Activated CD4-positive, CD25-positive, alpha-beta regulatory T cell (primary cell): Measurements from ENCODE around the gene SRCAP.
"Not testable (repeated sequence)": the region's sequence is repeated elsewhere in the genome, so short reads cannot be mapped to it uniquely, and the experiment has no call there.

ENCODE experiments used
- DNase-seq, 4 experiments: peaks; one replicate each; lab custom pipeline; 2025; lab: John Stamatoyannopoulos, UW

Gene SRCAP

GRCh38 chr16:30698139-30698815 is 694 bp upstream of the SRCAP start:
- peak; percentile 94 to 98 (median 96) for DNase-seq

DNA sequence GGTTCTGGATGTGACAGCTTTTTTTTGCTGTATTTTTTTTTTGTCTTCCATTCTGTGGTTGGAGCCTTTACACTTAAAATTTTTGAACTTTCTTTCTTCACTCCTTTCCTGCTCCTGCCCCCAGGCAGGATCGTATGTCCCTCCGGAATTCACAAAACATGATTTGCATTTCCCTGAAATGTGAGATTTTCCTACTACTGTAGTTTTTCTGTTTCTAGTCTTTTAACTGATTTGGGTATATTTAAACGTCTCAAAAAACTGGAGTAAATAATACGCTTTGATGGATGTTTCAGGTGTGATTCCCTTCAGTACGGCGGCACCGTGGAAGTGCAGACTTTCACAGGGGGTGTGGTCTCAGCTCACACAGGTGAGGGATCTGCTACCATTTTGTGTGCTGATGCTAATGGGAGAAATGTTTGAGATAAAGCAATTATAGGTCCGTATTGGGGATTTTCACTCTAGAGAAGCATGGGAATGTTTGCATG is 686 bp downstream of the SRCAP start:
- no peak for DNase-seq

GRCh38 chr16:30700491-30700890 is 1.5 kb downstream of the SRCAP start:
- no peak for DNase-seq

DNA sequence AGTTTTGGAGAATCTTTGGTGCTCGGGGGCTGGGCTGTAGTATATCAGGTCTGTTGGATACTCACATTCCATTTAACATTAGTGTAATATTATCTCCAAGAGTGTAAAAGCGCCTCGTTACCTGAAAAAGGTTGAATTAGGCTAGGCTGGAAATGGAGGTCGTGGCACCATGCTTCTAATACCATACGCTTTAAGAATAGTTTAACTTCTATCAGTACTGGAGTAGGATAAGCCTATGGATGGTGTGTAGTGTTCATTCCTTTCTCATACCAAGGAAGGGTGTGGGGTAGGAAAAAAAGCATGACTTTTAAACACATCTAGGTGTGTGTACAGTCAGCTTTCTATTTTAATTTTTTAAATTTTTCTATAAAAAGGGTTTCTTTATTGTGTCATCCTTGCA is 2.0 kb downstream of the SRCAP start:
- no peak for DNase-seq

DNA sequence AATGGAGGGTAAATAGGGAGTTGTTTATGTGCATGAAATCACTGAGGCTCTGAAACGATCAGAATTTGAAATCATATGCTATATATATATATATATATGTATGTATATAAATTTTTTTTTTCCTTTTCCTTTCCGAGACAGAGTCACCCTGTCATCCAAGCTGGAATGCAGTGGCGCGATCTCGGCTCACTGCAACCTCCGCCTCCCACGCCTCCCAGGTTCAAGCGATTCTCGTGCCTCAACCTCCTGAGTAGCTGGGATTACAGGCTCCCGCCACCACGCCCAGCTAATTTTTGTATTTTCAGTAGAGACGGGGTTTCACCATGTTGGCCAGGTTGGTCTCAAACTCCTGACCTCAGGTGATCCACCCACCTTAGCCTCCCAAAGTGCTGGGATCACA is 4.1 kb downstream of the SRCAP start:
- not testable (repeated sequence) for DNase-seq

DNA sequence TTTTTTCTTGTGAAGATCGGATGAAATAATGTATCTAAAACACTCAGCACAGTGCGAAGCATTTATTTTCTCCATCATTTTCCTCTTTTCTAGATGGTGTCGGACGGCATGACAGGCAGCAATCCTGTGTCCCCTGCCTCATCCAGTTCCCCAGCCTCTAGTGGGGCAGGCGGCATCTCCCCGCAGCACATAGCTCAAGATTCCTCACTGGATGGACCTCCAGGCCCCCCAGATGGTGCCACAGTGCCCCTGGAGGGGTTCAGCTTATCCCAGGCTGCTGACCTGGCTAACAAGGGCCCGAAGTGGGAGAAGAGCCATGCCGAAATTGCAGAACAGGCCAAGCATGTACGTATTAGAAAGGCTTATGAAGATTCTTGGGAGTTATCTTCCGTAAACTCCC is 5.0 kb downstream of the SRCAP start:
- no peak for DNase-seq

DNA sequence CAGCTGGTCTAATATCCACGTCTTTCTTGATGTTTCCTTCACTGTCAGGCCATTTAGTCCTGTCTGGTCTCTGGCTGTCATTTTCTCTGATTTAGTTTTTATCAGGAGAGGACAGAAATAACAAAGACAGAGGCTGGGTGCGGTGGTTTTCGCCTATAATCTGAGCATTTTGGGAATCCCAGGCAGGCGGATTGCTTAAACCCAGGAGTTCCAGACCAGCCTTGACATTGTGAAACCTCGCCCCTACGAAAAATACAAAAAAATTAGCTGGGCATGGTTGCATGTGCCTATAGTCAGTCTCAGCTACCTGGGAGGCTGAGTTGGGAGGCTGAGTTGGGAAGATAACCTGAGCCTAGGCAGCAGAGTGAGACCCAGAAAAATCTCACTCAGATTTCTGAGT is 7.1 kb downstream of the SRCAP start:
- no peak for DNase-seq

DNA sequence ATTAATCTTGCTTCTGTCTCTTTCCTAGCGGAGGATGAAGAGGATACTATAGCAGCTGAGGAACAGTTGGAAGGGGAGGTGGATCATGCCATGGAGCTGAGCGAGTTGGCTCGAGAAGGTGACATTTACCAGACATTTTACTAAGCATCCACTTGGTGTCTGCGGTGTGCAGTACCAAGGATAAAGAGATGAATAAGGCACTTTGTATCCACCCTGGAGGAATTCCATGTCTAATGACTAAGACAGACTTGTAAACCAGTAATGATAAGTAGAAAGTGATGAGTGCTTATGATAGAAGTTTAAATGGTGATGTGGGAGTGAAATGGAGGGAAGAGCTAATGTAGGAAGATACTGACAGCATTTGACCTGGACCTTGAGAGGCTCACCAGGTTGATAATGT is 12.0 kb downstream of the SRCAP start:
- no peak for DNase-seq

GRCh38 chr16:30711712-30712111 is 12.7 kb downstream of the SRCAP start:
- no peak for DNase-seq

GRCh38 chr16:30715750-30716445 is 16.9 kb downstream of the SRCAP start:
- no peak for DNase-seq

DNA sequence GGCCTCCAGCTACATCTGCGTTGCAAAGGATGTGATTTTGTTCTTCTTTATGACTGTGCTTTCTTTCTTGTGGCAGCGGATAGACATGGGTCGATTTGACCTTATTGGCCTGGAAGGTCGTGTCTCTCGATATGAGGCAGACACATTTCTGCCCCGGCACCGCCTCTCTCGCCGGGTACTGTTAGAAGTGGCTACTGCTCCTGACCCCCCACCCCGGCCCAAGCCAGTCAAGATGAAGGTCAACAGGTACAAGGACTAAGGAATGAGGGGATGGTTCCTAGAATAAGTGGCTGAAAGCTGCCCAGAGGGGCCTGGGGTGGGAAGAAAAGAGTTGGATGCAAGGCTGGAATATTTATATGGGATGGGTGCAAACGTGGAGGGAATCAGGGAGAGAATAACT is 21.1 kb downstream of the SRCAP start:
- DNase-seq, result no peak

GRCh38 chr16:30720694-30721093 is 21.7 kb downstream of the SRCAP start:
- DNase-seq, result no peak

DNA sequence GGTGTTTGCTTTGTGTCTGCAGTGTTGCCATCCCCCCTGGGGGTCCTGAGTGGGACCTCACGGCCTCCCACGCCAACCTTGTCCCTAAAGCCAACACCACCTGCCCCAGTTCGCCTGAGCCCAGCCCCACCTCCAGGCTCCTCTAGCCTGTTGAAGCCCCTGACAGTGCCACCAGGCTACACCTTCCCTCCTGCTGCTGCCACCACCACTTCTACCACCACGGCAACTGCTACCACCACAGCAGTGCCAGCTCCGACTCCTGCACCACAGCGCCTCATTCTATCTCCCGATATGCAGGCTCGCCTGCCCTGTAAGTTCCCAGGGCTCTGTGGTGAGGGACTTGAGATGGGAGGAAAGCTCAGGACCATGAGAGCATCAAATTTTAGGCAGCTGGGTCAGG is 22.2 kb downstream of the SRCAP start:
- DNase-seq, result no peak

DNA sequence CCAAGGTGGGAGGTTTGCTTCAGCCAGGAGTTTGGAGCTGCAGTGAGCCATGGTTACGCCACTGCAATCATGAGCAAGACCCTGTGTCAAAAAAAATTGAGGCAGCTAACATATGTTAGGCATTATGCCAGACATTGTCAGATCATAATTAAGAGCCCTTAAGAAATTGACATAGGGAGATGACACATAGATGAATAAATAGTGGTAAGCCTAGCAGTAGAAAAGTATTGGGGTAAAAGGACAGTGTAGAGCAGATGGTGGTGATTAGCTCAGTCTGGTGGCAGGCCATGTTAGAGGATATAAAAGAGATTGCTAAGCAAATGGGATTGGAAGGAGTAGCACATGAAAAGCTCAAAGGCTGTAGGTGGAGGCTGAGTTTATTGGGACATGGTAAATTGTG is 22.6 kb downstream of the SRCAP start:
- DNase-seq, result no peak

DNA sequence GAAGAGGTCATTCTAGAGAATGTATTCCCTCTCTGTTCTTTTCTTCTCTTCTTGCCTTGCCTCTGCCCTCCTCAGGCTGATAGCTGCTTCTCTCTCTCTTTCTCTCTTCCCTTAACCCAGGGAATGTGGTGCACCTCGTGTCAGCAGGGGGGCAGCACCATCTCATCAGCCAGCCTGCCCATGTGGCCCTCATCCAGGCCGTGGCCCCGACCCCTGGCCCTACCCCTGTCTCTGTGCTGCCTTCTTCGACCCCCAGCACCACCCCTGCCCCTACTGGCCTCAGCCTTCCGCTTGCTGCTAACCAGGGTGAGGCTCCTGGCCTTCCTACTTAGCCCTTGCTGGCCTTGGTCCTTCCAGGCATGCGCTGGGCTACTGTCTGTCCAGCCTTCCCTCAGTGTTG is 23.5 kb downstream of the SRCAP start:
- no peak for DNase-seq

DNA sequence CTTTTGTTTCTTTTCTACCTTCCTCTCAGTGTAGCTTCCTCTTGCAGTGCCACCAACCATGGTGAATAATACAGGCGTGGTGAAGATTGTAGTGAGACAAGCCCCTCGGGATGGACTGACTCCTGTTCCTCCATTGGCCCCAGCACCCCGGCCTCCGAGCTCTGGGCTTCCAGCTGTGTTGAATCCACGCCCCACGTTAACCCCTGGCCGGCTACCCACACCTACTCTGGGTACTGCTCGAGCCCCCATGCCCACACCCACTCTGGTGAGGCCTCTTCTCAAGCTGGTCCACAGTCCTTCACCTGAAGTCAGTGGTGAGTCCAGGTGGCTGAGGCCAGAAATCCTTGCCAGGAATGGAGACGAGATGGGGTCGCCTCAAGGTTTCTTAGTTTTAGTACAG is 23.9 kb downstream of the SRCAP start:
- DNase-seq, result no peak

DNA sequence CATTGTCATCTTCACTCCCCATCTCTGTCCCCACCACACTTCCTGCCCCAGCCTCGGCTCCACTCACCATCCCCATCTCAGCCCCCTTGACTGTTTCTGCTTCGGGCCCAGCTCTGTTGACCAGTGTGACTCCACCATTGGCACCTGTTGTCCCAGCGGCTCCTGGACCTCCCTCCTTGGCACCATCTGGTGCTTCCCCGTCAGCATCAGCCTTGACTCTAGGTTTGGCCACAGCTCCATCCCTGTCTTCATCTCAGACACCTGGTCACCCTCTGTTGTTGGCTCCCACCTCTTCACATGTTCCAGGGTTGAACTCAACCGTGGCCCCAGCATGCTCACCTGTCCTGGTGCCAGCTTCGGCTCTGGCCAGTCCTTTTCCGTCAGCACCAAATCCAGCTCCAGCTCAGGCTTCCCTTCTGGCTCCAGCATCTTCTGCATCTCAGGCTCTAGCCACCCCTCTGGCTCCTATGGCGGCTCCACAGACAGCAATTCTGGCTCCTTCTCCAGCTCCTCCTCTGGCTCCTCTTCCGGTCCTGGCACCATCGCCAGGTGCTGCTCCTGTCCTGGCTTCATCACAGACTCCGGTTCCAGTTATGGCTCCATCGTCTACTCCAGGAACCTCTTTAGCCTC is 24.9 kb downstream of the SRCAP start:
- no peak for DNase-seq

- DNase-seq, result no peak
These were observed 25.9 kb downstream of the SRCAP start for GRCh38 chr16:30724641-30725417.

- no peak for DNase-seq
These were observed 26.4 kb downstream of the SRCAP start for GRCh38 chr16:30725418-30725792.

GRCh38 chr16:30728321-30728720 is 29.4 kb downstream of the SRCAP start:
- no peak for DNase-seq

GRCh38 chr16:30728899-30729672 is 30.1 kb downstream of the SRCAP start:
- no peak for DNase-seq

- DNase-seq, result no peak
These were observed 32.4 kb downstream of the SRCAP start for GRCh38 chr16:30731411-30731810.
